HepG2 (cell line): ENCODE measurements around the gene USP32. TPM values are rescaled to one million over a fixed set of nuclear protein-coding genes. Genes with fewer than 3 reads are reported as not detected.

Experiments
- ARID2 ChIP-seq: sonication (generic); formaldehyde crosslinking; IDR thresholded peaks from 2 replicates; pipeline ENCODE4 v1.8.1; 2022; ENCODE audit warnings: mild to moderate bottlenecking, missing genetic modification reagents, borderline replicate concordance
- ATF2 ChIP-seq: sonication (generic); formaldehyde crosslinking; IDR thresholded peaks from 2 replicates; pipeline ENCODE4 v1.4.0; 2020; ENCODE audit warnings: missing genetic modification reagents
- ATRX ChIP-seq: sonication (generic); formaldehyde crosslinking; IDR thresholded peaks from 2 replicates; pipeline ENCODE4 v1.4.0; 2020; ENCODE audit warnings: missing genetic modification reagents, borderline replicate concordance
- CHD4 ChIP-seq: fragments of 200-600 bp; sonication (generic); IDR thresholded peaks from 2 replicates; pipeline ENCODE4 v1.7.0; 2017; ENCODE audit warnings: mild to moderate bottlenecking, low read length, borderline replicate concordance
- CREBL2 ChIP-seq: sonication (generic); formaldehyde crosslinking; IDR thresholded peaks from 2 replicates; pipeline ENCODE4 v1.8.1; 2023; ENCODE audit warnings: missing genetic modification reagents, mild to moderate bottlenecking, borderline replicate concordance
- GATA4 ChIP-seq: sonication (generic); IDR thresholded peaks from 2 replicates; pipeline ENCODE4 v1.6.1; 2016; ENCODE audit warnings: antibody characterized with exemption, low read depth, borderline replicate concordance
- HNRNPUL1 ChIP-seq: fragments of 200-400 bp; formaldehyde crosslinking; IDR thresholded peaks from 2 replicates; pipeline ENCODE4 v1.6.1; 2017; ENCODE audit warnings: low read depth, mild to moderate bottlenecking, low read length, moderate library complexity
- NFE2 ChIP-seq: sonication (generic); formaldehyde crosslinking; IDR thresholded peaks from 2 replicates; pipeline ENCODE4 v1.4.0; 2020; ENCODE audit warnings: missing genetic modification reagents
- NFKBIZ ChIP-seq: IDR thresholded peaks from 2 replicates; pipeline ENCODE4 v1.6.1; 2018; ENCODE audit warnings: missing genetic modification reagents, missing compliant biosample characterization
- PCBP1 ChIP-seq: fragments of 200-400 bp; formaldehyde crosslinking; IDR thresholded peaks from 2 replicates; pipeline ENCODE4 v1.6.1; 2017; ENCODE audit warnings: mild to moderate bottlenecking, low read depth, low read length, borderline replicate concordance
- THYN1 ChIP-seq: sonication (generic); formaldehyde crosslinking; IDR thresholded peaks from 2 replicates; pipeline ENCODE4 v1.8.1; 2023; ENCODE audit warnings: low read depth, mild to moderate bottlenecking, moderate library complexity, missing genetic modification reagents, borderline replicate concordance
- ZBED4 ChIP-seq: sonication (generic); formaldehyde crosslinking; IDR thresholded peaks from 2 replicates; pipeline ENCODE4 v1.4.0; 2020; ENCODE audit warnings: missing genetic modification reagents, borderline replicate concordance
- ZNF12 ChIP-seq: sonication (generic); formaldehyde crosslinking; IDR thresholded peaks from 2 replicates; pipeline ENCODE4 v1.5.0; 2020; ENCODE audit warnings: missing genetic modification reagents
- ZNF558 ChIP-seq: sonication (generic); formaldehyde crosslinking; IDR thresholded peaks from 2 replicates; pipeline ENCODE4 v1.9.0; 2022; ENCODE audit warnings: mild to moderate bottlenecking, missing genetic modification reagents, borderline replicate concordance
- ZNF615 ChIP-seq: sonication (generic); formaldehyde crosslinking; IDR thresholded peaks from 2 replicates; pipeline ENCODE4 v1.5.0; 2020; ENCODE audit warnings: mild to moderate bottlenecking, missing genetic modification reagents, borderline replicate concordance
- ZNF646 ChIP-seq: sonication (generic); formaldehyde crosslinking; IDR thresholded peaks from 2 replicates; pipeline ENCODE4 v1.9.0; 2021; ENCODE audit warnings: mild to moderate bottlenecking, missing genetic modification reagents
- polyA plus RNA-seq, 8 experiments: library from polyadenylated mRNA; depleted of rRNA in 3 of 8; stranded (reverse) in 7 of 8; unstranded in 1 of 8; fragments of >200 nt; fragmentation: Illumina TruSeq in 4 of 8; extraction: Trizol in 4 of 8; gene quantifications; 2 replicates each; pipeline versions ENCODE4 v1.2.1 to v1.2.3, GENCODE V29; 2011 to 2016; ENCODE audit warnings: low read depth in 4 of 8, missing spikeins in 1 of 8, mixed read lengths in 1 of 8; ENCODE audit not compliant: insufficient read depth in 1 of 8
- total RNA-seq, 5 experiments: library from RNA; depleted of rRNA; stranded (reverse); fragments of >200 nt; fragmentation: Illumina TruSeq; extraction: Trizol; gene quantifications; 2 replicates each; pipeline ENCODE4 v1.2.3, GENCODE V29; 2016; ENCODE audit warnings: low read depth in 1 of 5

The USP32 gene
- total and polyA plus RNA-seq, 2 of the 13 experiments (the other 11 are each of a cell fraction or from before 2014, with no cell fraction given) = 24.9 to 39.9 TPM

GRCh38 chr17:60392042-60392844, at the start of gene USP32 (continued):
- TF ChIP-seq GATA4 (peak; percentile 29; the same call in 1 of the 2 replicates), NFE2 (no peak), CHD4 (peak; percentile 76; the same call in 1 of the 2 replicates), ZNF615 (CRISPR knock-in tag) (peak; percentile 83; the same call in 1 of the 2 replicates), ZNF558 (CRISPR knock-in tag) (peak; percentile 94; the same call in 1 of the 2 replicates), ZNF646 (CRISPR knock-in tag) (0 out of 2 replicates have a peak, but pooled peaks have one; percentile 57), ATRX (no peak), CREBL2 (CRISPR knock-in tag) (no peak), ZNF12 (CRISPR knock-in tag) (no peak; the same call in 1 of the 2 replicates), PCBP1 (peak; percentile 14; the same call in 1 of the 2 replicates), ATF2 (CRISPR knock-in tag) (peak; percentile 28; the same call in 1 of the 2 replicates), HNRNPUL1 (peak; percentile 64; the same call in 1 of the 2 replicates), ARID2 (CRISPR knock-in tag) (peak; percentile 94), NFKBIZ (peak; percentile 53), ZBED4 (CRISPR knock-in tag) (no peak), THYN1 (CRISPR knock-in tag) (peak; percentile 98; the same call in 1 of the 2 replicates)
